Measurements from ENCODE around the gene DGKI.

DGKI gene

GRCh38 chr7:137684776-137685175 is 162.0 kb downstream of the DGKI start:
- H2AFZ ChIP-seq (ENCODE audit: low read depth), result no peak overlapping the region
- H3K27ac ChIP-seq, result no peak overlapping the region
- H4K20me1 ChIP-seq (ENCODE audit: insufficient read depth), result no peaks in the 10 kb centered on the region
- TF ChIP-seq, protein P1, sequence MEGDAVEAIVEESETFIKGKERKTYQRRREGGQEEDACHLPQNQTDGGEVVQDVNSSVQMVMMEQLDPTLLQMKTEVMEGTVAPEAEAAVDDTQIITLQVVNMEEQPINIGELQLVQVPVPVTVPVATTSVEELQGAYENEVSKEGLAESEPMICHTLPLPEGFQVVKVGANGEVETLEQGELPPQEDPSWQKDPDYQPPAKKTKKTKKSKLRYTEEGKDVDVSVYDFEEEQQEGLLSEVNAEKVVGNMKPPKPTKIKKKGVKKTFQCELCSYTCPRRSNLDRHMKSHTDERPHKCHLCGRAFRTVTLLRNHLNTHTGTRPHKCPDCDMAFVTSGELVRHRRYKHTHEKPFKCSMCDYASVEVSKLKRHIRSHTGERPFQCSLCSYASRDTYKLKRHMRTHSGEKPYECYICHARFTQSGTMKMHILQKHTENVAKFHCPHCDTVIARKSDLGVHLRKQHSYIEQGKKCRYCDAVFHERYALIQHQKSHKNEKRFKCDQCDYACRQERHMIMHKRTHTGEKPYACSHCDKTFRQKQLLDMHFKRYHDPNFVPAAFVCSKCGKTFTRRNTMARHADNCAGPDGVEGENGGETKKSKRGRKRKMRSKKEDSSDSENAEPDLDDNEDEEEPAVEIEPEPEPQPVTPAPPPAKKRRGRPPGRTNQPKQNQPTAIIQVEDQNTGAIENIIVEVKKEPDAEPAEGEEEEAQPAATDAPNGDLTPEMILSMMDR (conservative IDR thresholded peaks at IDR 0.05; ENCODE audit: low read depth, low read length), result no peak
- H3K4me2 ChIP-seq, result no peak overlapping the region
- H3K4me1 ChIP-seq (ENCODE audit: low read depth, poor library complexity, severe bottlenecking), result no peaks in the 10 kb centered on the region
- no peak overlapping the region for H3K4me3 ChIP-seq (IDR thresholded peaks at IDR 0.05; ENCODE audit: insufficient read depth, low read depth, low read length)
- H3K79me2 ChIP-seq (ENCODE audit: insufficient read depth, low read depth), result no peaks in the 10 kb centered on the region
- no peak overlapping the region for H3K9ac ChIP-seq
- no peaks in the 10 kb centered on the region for H3K27me3 ChIP-seq (ENCODE audit: insufficient read depth, low read depth)
- H3K36me3 ChIP-seq (ENCODE audit: insufficient read depth), result no peaks in the 10 kb centered on the region

DNA sequence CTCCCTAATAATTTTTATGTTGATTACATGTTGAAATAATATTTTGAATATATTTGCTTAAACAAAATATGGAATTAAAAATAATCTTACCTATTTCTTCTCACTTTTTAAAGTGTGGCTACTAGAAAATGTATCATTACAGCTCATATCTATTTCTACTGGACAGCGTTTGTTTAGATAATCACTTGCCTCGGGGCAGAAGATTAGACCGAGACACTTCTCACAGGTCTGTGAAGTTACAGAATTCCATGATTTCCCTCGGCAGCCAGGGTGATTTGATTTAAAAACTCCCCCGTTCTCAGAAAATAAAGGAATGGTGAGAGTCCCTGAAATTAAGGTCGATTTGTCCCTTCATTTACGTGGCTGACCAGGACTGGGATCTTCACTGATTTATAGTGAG is 162.5 kb downstream of the DGKI start:
- Histone ChIP-seq H3K9ac (no peak overlapping the region), H3K27me3 (ENCODE audit: insufficient read depth, low read depth) (no peaks in the 10 kb centered on the region), H3K4me3 (IDR thresholded peaks at IDR 0.05; ENCODE audit: insufficient read depth, low read depth, low read length) (no peak overlapping the region), H3K4me2 (no peak overlapping the region), H3K79me2 (ENCODE audit: insufficient read depth, low read depth) (no peaks in the 10 kb centered on the region), H3K27ac (no peak overlapping the region), H2AFZ (ENCODE audit: low read depth) (no peak overlapping the region), H4K20me1 (ENCODE audit: insufficient read depth) (no peaks in the 10 kb centered on the region), H3K36me3 (ENCODE audit: insufficient read depth) (no peaks in the 10 kb centered on the region), H3K4me1 (ENCODE audit: low read depth, poor library complexity, severe bottlenecking) (no peaks in the 10 kb centered on the region)
- TF ChIP-seq, protein P1 (conservative IDR thresholded peaks at IDR 0.05; ENCODE audit: low read depth, low read length), result no peak

DNA sequence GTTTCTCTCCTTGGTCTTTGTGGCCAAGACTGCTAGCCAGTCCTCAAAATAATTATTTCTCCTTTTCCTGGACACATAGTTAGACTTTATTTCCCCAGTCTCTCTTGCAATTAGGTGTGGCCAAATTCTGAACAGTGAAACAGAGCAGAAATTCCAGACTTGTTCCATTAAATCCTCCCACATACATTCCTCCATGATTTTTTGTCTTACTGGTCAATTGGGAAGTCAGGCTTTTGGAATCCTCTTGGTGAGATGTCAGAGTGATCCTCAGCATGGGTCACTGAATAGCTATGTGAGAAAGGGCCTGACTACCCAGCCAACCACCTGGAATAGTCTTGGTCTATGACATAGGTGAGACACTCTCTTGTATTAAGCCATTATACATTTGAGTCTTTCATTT is 164.2 kb downstream of the DGKI start:
- Histone ChIP-seq H3K4me2 (no peak overlapping the region), H3K4me1 (ENCODE audit: low read depth, poor library complexity, severe bottlenecking) (no peaks in the 10 kb centered on the region), H3K4me3 (IDR thresholded peaks at IDR 0.05; ENCODE audit: insufficient read depth, low read depth, low read length) (no peak overlapping the region), H3K27ac (no peak overlapping the region), H3K9ac (no peak overlapping the region), H3K79me2 (ENCODE audit: insufficient read depth, low read depth) (no peaks in the 10 kb centered on the region), H4K20me1 (ENCODE audit: insufficient read depth) (no peaks in the 10 kb centered on the region), H3K36me3 (ENCODE audit: insufficient read depth) (no peaks in the 10 kb centered on the region), H2AFZ (ENCODE audit: low read depth) (no peak overlapping the region), H3K27me3 (ENCODE audit: insufficient read depth, low read depth) (no peaks in the 10 kb centered on the region)
- TF ChIP-seq, protein P1 (conservative IDR thresholded peaks at IDR 0.05; ENCODE audit: low read depth, low read length), result no peak

- Histone ChIP-seq H3K4me1 (ENCODE audit: low read depth, poor library complexity, severe bottlenecking) (no peaks in the 10 kb centered on the region), H3K79me2 (ENCODE audit: insufficient read depth, low read depth) (no peaks in the 10 kb centered on the region), H3K36me3 (ENCODE audit: insufficient read depth) (no peaks in the 10 kb centered on the region), H3K9ac (no peak overlapping the region), H3K4me2 (no peak overlapping the region), H2AFZ (ENCODE audit: low read depth) (no peak overlapping the region), H3K4me3 (IDR thresholded peaks at IDR 0.05; ENCODE audit: insufficient read depth, low read depth, low read length) (no peak overlapping the region), H3K27ac (no peak overlapping the region), H4K20me1 (ENCODE audit: insufficient read depth) (no peaks in the 10 kb centered on the region), H3K27me3 (ENCODE audit: insufficient read depth, low read depth) (no peaks in the 10 kb centered on the region)
- TF ChIP-seq, protein P1 (conservative IDR thresholded peaks at IDR 0.05; ENCODE audit: low read depth, low read length), result no peak
These were observed 164.9 kb downstream of the DGKI start for GRCh38 chr7:137681657-137682562.

Data from KMS-11 (cell line).